Thyroid gland (tissue), 4 donors: ENCODE data around the gene ACACB.

Experiments
- POLR2A ChIP-seq, 2 donors: fragments of 450-650 bp; IDR thresholded peaks; one replicate each; pipeline ENCODE4 v1.6.1; 2017; ENCODE audit warnings: antibody characterized with exemption in 2 of 2, mild to moderate bottlenecking in 2 of 2, moderate library complexity in 1 of 2
- TF ChIP-seq, protein P1 (sequence below), 6 experiments: fragments of 200-600 bp in 3 of 6; fragments of 450-650 bp in 3 of 6; sonication (generic) in 3 of 6; IDR thresholded peaks; one replicate each; pipeline ENCODE4 v1.5.1; 2016 to 2019; ENCODE audit warnings: antibody characterized with exemption in 6 of 6, mild to moderate bottlenecking in 2 of 6, inconsistent platforms in 1 of 6, moderate library complexity in 1 of 6

DNA sequence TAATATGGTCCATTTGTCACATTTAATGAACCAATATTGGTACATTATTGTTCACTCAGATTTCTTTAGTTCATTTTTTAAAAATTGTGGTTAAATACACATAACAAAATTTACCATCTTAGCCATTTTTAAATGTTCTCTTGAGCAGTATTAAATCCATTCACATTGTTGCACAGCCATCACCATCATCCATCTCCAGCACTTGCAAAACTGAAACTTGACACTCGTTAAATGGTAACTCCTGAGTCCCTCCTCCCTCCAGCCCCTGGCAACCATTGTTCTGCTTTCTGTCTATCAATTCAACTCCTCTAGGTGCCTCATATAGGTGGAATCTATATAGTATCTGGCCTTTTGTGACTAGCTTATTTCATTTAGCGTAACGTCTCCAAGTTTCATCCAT is 86.4 kb downstream of the ACACB start:
- TF ChIP-seq, protein P1, sequence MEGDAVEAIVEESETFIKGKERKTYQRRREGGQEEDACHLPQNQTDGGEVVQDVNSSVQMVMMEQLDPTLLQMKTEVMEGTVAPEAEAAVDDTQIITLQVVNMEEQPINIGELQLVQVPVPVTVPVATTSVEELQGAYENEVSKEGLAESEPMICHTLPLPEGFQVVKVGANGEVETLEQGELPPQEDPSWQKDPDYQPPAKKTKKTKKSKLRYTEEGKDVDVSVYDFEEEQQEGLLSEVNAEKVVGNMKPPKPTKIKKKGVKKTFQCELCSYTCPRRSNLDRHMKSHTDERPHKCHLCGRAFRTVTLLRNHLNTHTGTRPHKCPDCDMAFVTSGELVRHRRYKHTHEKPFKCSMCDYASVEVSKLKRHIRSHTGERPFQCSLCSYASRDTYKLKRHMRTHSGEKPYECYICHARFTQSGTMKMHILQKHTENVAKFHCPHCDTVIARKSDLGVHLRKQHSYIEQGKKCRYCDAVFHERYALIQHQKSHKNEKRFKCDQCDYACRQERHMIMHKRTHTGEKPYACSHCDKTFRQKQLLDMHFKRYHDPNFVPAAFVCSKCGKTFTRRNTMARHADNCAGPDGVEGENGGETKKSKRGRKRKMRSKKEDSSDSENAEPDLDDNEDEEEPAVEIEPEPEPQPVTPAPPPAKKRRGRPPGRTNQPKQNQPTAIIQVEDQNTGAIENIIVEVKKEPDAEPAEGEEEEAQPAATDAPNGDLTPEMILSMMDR (IDR thresholded peaks at IDR 0.05) = no peak
- TF ChIP-seq POLR2A (IDR thresholded peaks at IDR 0.05) = no peak
